K562 (cell line): ENCODE data around the gene CBY2. TPM values are rescaled to one million over a fixed set of nuclear protein-coding genes. Genes with fewer than 3 reads are reported as not detected.

Experiments used
- ATAC-seq: fragments of 200-7000 bp; cut with Tn5 transposase; 3 replicates; pipeline ENCODE4 v1.9.1; 2020; ENCODE audit warnings: moderate library complexity
- BruUV-seq: library from RNA; stranded (reverse); fragments of 400-500 nt; replicated peaks from 2 replicates; lab custom pipeline; 2021; lab: Mats Ljungman, UMichigan
- CTCF ChIA-PET: fragments of 300-600 bp; formaldehyde crosslinking; extraction: SDS; loops from one replicate; lab custom pipeline; 2021; ENCODE audit warnings: low intra/inter-chr PET ratio; lab: Yijun Ruan, JAX
- POLR2A ChIA-PET: fragments of 300-600, 350-650 bp; sonication (Branson Sonifier 250); formaldehyde crosslinking; extraction: SDS; loops from one replicate; lab custom pipeline; 2021; ENCODE audit warnings: antibody characterized with exemption, inconsistent platforms; lab: Yijun Ruan, JAX
- DNase-seq, 4 experiments: peaks; one replicate each; pipeline versions ENCODE4 v3.0.0 to v3.0.0-alpha.2; 2011 to 2018; ENCODE audit warnings: low spot score in 3 of 4, mixed read lengths in 3 of 4; ENCODE audit errors: extremely low read depth in 1 of 4
- FAIRE-seq: peaks from 2 replicates; lab custom pipeline; 2011; peaks lifted over from hg19 to GRCh38; lab: Jason Lieb, UNC
- H2AFZ ChIP-seq: 2 replicates; pipeline ENCODE4 v1.6.0; 2011; ENCODE audit warnings: low read depth, low read length, control low read depth, inconsistent platforms
- H3K27ac ChIP-seq: fragments of 200-600 bp; 3 replicates; pipeline ENCODE4 v1.8.0; 2011; ENCODE audit warnings: low read depth, mild to moderate bottlenecking, control low read depth, inconsistent platforms, low read length, moderate library complexity, mixed read lengths; ENCODE audit errors: extremely low read depth
- H3K27me3 ChIP-seq, 2 experiments: fragments of 300-600 bp in 1 of 2; 2 replicates in 1 of 2; 3 replicates in 1 of 2; pipeline versions ENCODE4 v1.6.0 to v1.8.0; 2011; ENCODE audit warnings: inconsistent platforms in 2 of 2, low read length in 2 of 2, mild to moderate bottlenecking in 1 of 2, mixed read lengths in 1 of 2, moderate library complexity in 1 of 2; ENCODE audit not compliant: control insufficient read depth in 2 of 2, insufficient read depth in 2 of 2
- H3K36me3 ChIP-seq: fragments of 300-600 bp; 3 replicates; pipeline ENCODE4 v1.8.0; 2011; ENCODE audit warnings: mild to moderate bottlenecking, low read length, inconsistent platforms; ENCODE audit not compliant: control insufficient read depth, insufficient read depth
- H3K4me1 ChIP-seq, 2 experiments: fragments of 200-600 bp in 1 of 2; replicated peaks in 1 of 2; 2 replicates in 1 of 2; 3 replicates in 1 of 2; pipeline versions ENCODE4 v1.5.1 to v1.8.0; 2011; ENCODE audit warnings: inconsistent platforms in 2 of 2, low read length in 2 of 2, mild to moderate bottlenecking in 1 of 2, mixed read lengths in 1 of 2, moderate library complexity in 1 of 2; ENCODE audit not compliant: control insufficient read depth in 2 of 2, insufficient read depth in 2 of 2
- H3K4me2 ChIP-seq: 2 replicates; pipeline ENCODE4 v1.6.1; 2011; ENCODE audit warnings: low read length, control low read depth, inconsistent platforms, mixed read lengths; ENCODE audit not compliant: insufficient read depth
- H3K4me3 ChIP-seq: fragments of 200-600 bp; sonication (generic), shearing (Covaris generic); 2 replicates; pipeline ENCODE4 v1.5.1; 2016; ENCODE audit warnings: control low read depth, inconsistent platforms
- H3K79me2 ChIP-seq: fragments of 200-600 bp; 3 replicates; pipeline ENCODE4 v1.8.0; 2011; ENCODE audit warnings: low read length, inconsistent platforms; ENCODE audit not compliant: control insufficient read depth, insufficient read depth
- H3K9ac ChIP-seq, 2 experiments: 2 replicates each; pipeline versions ENCODE4 v1.6.0 to v1.6.1; 2011; ENCODE audit warnings: low read depth in 2 of 2, low read length in 2 of 2, control low read depth in 1 of 2, inconsistent platforms in 1 of 2, mild to moderate bottlenecking in 1 of 2, mixed read lengths in 1 of 2; ENCODE audit not compliant: insufficient read depth in 1 of 2
- H3K9me1 ChIP-seq: one replicate; pipeline ENCODE4 v1.6.0; 2011; ENCODE audit warnings: inconsistent platforms, mild to moderate bottlenecking, low read length, moderate library complexity; ENCODE audit not compliant: control insufficient read depth, insufficient read depth
- H3K9me3 ChIP-seq: replicated peaks from 2 replicates; pipeline ENCODE4 v1.5.1; 2011; ENCODE audit warnings: low read depth, low read length, inconsistent platforms; ENCODE audit not compliant: control insufficient read depth, insufficient read depth
- H4K20me1 ChIP-seq: replicated peaks from 2 replicates; pipeline ENCODE4 v1.6.1; 2011; ENCODE audit warnings: low read length, inconsistent platforms, mixed read lengths; ENCODE audit not compliant: control insufficient read depth, insufficient read depth
- ATF7 ChIP-seq: fragments of 450-650 bp; IDR thresholded peaks from 2 replicates; pipeline ENCODE4 v1.7.1; 2014; ENCODE audit warnings: mild to moderate bottlenecking, moderate library complexity
- CBX8 ChIP-seq: fragments of 200-600 bp; sonication (generic); IDR thresholded peaks from 2 replicates; pipeline ENCODE4 v1.6.1; 2012; ENCODE audit warnings: borderline replicate concordance, mixed run types, low read depth, mild to moderate bottlenecking, moderate library complexity, mixed read lengths, low read length, control low read depth, inconsistent platforms; ENCODE audit not compliant: poor library complexity, severe bottlenecking; ENCODE audit errors: extremely low read depth
- ELF4 ChIP-seq: fragments of 450-650 bp; formaldehyde crosslinking; IDR thresholded peaks from 2 replicates; pipeline ENCODE4 v1.4.0; 2022; ENCODE audit warnings: missing genetic modification characterization
- KLF10 ChIP-seq: fragments of 250-450 bp; sonication (Bioruptor Pico); IDR thresholded peaks from 2 replicates; pipeline ENCODE4 v1.6.1; 2021; ENCODE audit warnings: matching md5 sums
- MLLT1 ChIP-seq, 2 experiments: fragments of 450-650 bp; IDR thresholded peaks; 2 replicates each; pipeline ENCODE4 v1.6.1; 2016
- NFIC ChIP-seq: fragments of 450-650 bp; IDR thresholded peaks from 2 replicates; pipeline ENCODE4 v1.6.1; 2017; ENCODE audit warnings: mild to moderate bottlenecking, inconsistent platforms
- PYGO2 ChIP-seq: fragments of 450-650 bp; IDR thresholded peaks from 2 replicates; pipeline ENCODE4 v1.6.1; 2016; ENCODE audit warnings: mild to moderate bottlenecking, missing genetic modification characterization, moderate library complexity, missing compliant biosample characterization
- U2AF1 ChIP-seq: fragments of 200-400 bp; formaldehyde crosslinking; optimal IDR thresholded peaks from 2 replicates; pipeline ENCODE3; 2017; ENCODE audit warnings: mild to moderate bottlenecking, low read depth, low read length, moderate library complexity
- ZNF354B ChIP-seq: fragments of 250-450 bp; sonication (Bioruptor Pico); IDR thresholded peaks from 2 replicates; pipeline ENCODE4 v1.4.0; 2020
- ZNF436 ChIP-seq: fragments of 250-450, 450-650 bp; sonication (Bioruptor Pico); formaldehyde crosslinking; IDR thresholded peaks from 2 replicates; pipeline ENCODE4 v1.7.0; 2020; ENCODE audit warnings: mild to moderate bottlenecking
- in situ Hi-C: fragments of 300-500 bp; cut with MboI; formaldehyde crosslinking; loops from 4 replicates; pipeline ENCODE4 v1.15.0; 2018; ENCODE audit warnings: inconsistent platforms, mixed read lengths
- intact Hi-C: fragments of 100-400 bp; cut with micrococcal nuclease; formaldehyde crosslinking; loops from 2 replicates; pipeline ENCODE4 v1.14.2; 2022
- polyA plus RNA-seq, 8 experiments: library from polyadenylated mRNA; depleted of rRNA in 4 of 8; stranded (reverse) in 5 of 8; unstranded in 3 of 8; fragments of >200 nt; fragmentation: Nextera tagmentation in 2 of 8; fragmentation: Illumina TruSeq in 1 of 8; extraction: Ambion mirVana in 2 of 8; extraction: Trizol in 1 of 8; gene quantifications; 2 replicates each; pipeline versions ENCODE4 v1.2.1 to v1.2.3, GENCODE V29; 2011 to 2014; ENCODE audit warnings: inconsistent platforms in 1 of 8, missing spikeins in 1 of 8
- total RNA-seq, 7 experiments: library from RNA; depleted of rRNA in 6 of 7; stranded (reverse); fragments of >200 nt in 6 of 7; fragmentation: Illumina TruSeq in 2 of 7; extraction: Trizol in 2 of 7; gene quantifications; 2 replicates each; pipeline versions ENCODE4 v1.2.1 to v1.2.3, GENCODE V29; 2011 to 2021; ENCODE audit warnings: low replicate concordance in 1 of 7

Gene CBY2
- total and polyA plus RNA-seq, 9 of the 15 experiments (the other 6 are each of a cell fraction or from before 2014, with no cell fraction given): 0.09 TPM; not detected in 8

GRCh38 chr13:45750566-45750965 lies 48.4 kb downstream of the CBY2 start (continued):
- no peak for TF ChIP-seq MLLT1 (IDR thresholded peaks at IDR 0.05)
- no peak for TF ChIP-seq ELF4 (CRISPR knock-in tag)
- no peak for TF ChIP-seq CBX8
- no peak for TF ChIP-seq ATF7
- TF ChIP-seq U2AF1: no peak

GRCh38 chr13:45751885-45752284 lies 49.8 kb downstream of the CBY2 start:
- POLR2A ChIA-PET: no interaction called here
- Histone ChIP-seq H4K20me1 (no peaks in the 10 kb centered on the region), H3K4me2 (no peak overlapping the region), H3K36me3 (no peaks in the 10 kb centered on the region), H3K4me3 (no peak overlapping the region), H3K79me2 (no peaks in the 10 kb centered on the region), H3K27me3 (peaks cover 0 to 8% of the 10 kb centered on the region in 2 experiments; a peak in 2 of 5 replicates), H3K9me1 (no peaks in the 10 kb centered on the region), H3K9me3 (no peaks in the 10 kb centered on the region), H2AFZ (no peak overlapping the region), H3K4me1 (no peaks in the 10 kb centered on the region), H3K27ac (no peak overlapping the region), H3K9ac (no peak overlapping the region)
- intact Hi-C loops (no loop called here), in situ Hi-C loops (no loop called here)
- DNase-seq (no peak), FAIRE-seq (no peak), ATAC-seq (no peak)
- TF ChIP-seq NFIC (peak; percentile 58), ZNF436 (CRISPR knock-in tag) (no peak), KLF10 (no peak), PYGO2 (no peak), ZNF354B (CRISPR knock-in tag) (no peak)
- CTCF ChIA-PET: no interaction called here
- no TSS peak for BruUV-seq
